NCI-H1417 (cell line): ENCODE data around the gene KIF1B.
"Not testable (repeated sequence)": the region's sequence is repeated elsewhere in the genome, so short reads cannot be mapped to it uniquely, and the experiment has no call there.

Experiments
- DNase-seq, 3 experiments: peaks; one replicate each; lab custom pipeline; 2025; lab: John Stamatoyannopoulos, UW

KIF1B gene

GRCh38 chr1:10195570-10195969 lies 14.8 kb upstream of the KIF1B start:
- DNase-seq, result no peak

- DNase-seq, result no peak
Measured at GRCh38 chr1:10196976-10197375, 13.4 kb upstream of the KIF1B start.

GRCh38 chr1:10200620-10201019 lies 9.8 kb upstream of the KIF1B start:
- DNase-seq, result no peak

GRCh38 chr1:10204003-10204642 lies 6.2 kb upstream of the KIF1B start:
- DNase-seq, result no peak

- DNase-seq, result not testable (repeated sequence)
Measured at GRCh38 chr1:10205206-10205605, 5.2 kb upstream of the KIF1B start.

- no peak for DNase-seq
Measured at GRCh38 chr1:10207810-10208209, 2.6 kb upstream of the KIF1B start.

- DNase-seq, result no peak
Measured at GRCh38 chr1:10208537-10208936, 1.8 kb upstream of the KIF1B start.

- DNase-seq, result no peak
Measured at GRCh38 chr1:10209590-10209904, 823 bp upstream of the KIF1B start.

GRCh38 chr1:10210841-10211804 lies 753 bp downstream of the KIF1B start:
- DNase-seq, result peak; percentile 44 to 79 (median 68)

- DNase-seq, result peak in 2 of 3 experiments; percentile 44 to 79
Measured at GRCh38 chr1:10211805-10212410, 1.5 kb downstream of the KIF1B start.

- no peak for DNase-seq
Measured at GRCh38 chr1:10212476-10212875, 2.1 kb downstream of the KIF1B start.

- no peak for DNase-seq
Measured at GRCh38 chr1:10213186-10213705, 2.9 kb downstream of the KIF1B start.

GRCh38 chr1:10216090-10216749 lies 5.8 kb downstream of the KIF1B start:
- DNase-seq, result no peak

GRCh38 chr1:10217748-10218441 lies 7.5 kb downstream of the KIF1B start:
- DNase-seq, result no peak

GRCh38 chr1:10220200-10220599 lies 9.8 kb downstream of the KIF1B start:
- no peak for DNase-seq

GRCh38 chr1:10220657-10221056 lies 10.3 kb downstream of the KIF1B start:
- DNase-seq, result not testable (repeated sequence)

- no peak for DNase-seq
Measured at GRCh38 chr1:10225573-10225972, 15.2 kb downstream of the KIF1B start.

GRCh38 chr1:10228528-10228927 lies 18.2 kb downstream of the KIF1B start:
- no peak for DNase-seq

GRCh38 chr1:10229903-10230302 lies 19.5 kb downstream of the KIF1B start:
- DNase-seq, result no peak

GRCh38 chr1:10232163-10232562 lies 21.8 kb downstream of the KIF1B start:
- no peak for DNase-seq

GRCh38 chr1:10236405-10237156 lies 26.2 kb downstream of the KIF1B start:
- DNase-seq, result no peak
